ENCODE data around the gene NEUROD1. TPM values are rescaled to one million over a fixed set of nuclear protein-coding genes. Genes with fewer than 3 reads are reported as not detected.

NEUROD1 gene
- total RNA-seq, 2 donors from 2014 or later = not detected

DNA sequence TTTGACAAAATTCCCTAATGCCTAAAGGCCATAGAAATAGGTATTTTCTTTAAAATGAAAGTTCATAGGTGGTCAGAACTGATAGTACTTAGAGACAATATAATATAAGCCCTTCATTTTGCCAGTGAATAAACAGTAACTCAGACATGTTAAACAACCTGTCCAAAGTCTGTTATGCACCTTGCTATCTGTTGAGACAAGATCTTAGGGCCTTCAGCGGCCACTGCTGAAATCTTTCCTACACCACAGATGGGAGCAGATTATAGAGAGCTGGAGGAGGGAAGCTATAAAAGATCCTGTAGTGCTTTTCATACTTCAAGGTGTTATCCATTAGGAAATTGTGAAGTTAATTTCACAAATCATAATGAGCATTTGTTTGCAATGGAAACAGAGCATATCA is 37.2 kb downstream of the NEUROD1 start:
- ATAC-seq (no peak), DNase-seq (ENCODE audit: low spot score) (no peak)
- H3K4me3 Mint-ChIP-seq = no peak overlapping the region
- no peaks in the 10 kb centered on the region for H3K36me3 Mint-ChIP-seq
- no peaks in the 10 kb centered on the region for H3K9me3 Mint-ChIP-seq
- H3K27me3 Mint-ChIP-seq = peaks cover 29 to 48% of the 10 kb centered on the region in 2 donors
- H3K27ac Mint-ChIP-seq = no peak overlapping the region
- no peaks in the 10 kb centered on the region for H3K4me1 Mint-ChIP-seq (ENCODE audit: low read depth in 2 of 2)

DNA sequence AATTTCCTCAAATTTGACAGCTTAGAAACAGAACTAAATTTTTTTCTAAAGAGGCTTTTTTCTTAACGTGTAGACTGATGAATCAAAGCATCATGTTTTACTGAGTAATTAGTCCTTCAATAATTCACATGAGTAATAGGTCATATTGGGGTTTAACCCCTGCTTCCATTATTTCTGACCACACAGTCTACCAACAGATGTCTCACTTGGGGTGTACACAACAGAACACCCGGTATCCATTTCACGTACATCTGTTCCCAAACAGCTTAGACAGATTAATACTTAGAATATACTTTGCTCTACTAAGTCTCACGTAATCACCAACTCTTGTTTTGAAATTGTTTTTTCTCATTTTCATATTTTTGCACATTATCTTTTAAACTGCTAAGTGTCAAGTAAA is 38.2 kb downstream of the NEUROD1 start:
- H3K36me3 Mint-ChIP-seq = no peaks in the 10 kb centered on the region
- no peak overlapping the region for H3K4me3 Mint-ChIP-seq
- ATAC-seq (no peak), DNase-seq (ENCODE audit: low spot score) (no peak)
- no peak overlapping the region for H3K27ac Mint-ChIP-seq
- no peaks in the 10 kb centered on the region for H3K4me1 Mint-ChIP-seq (ENCODE audit: low read depth in 2 of 2)
- no peaks in the 10 kb centered on the region for H3K9me3 Mint-ChIP-seq
- peaks cover 26 to 37% of the 10 kb centered on the region in 2 donors for H3K27me3 Mint-ChIP-seq

DNA sequence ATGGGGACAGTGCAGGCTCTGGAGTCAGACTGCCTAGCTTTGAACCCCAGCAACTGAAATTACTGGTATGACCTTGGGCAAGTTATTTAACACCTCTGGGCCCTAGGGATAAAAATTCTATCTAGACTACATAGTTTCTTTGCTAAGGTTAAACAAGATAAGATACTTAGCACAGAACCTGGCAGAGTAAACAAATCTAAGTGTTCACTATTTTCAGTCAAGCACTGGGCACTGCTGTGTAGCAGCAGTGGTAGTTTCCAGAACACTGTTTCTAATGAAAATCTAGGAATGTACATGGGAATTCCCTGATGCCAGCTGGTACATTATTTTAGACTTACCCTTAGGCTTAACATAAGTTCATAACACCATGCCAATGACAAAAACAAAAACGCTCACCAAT is 40.6 kb downstream of the NEUROD1 start:
- Mint-ChIP-seq H3K4me1 (ENCODE audit: low read depth in 2 of 2) (no peaks in the 10 kb centered on the region), H3K36me3 (no peaks in the 10 kb centered on the region), H3K4me3 (no peak overlapping the region), H3K9me3 (no peaks in the 10 kb centered on the region), H3K27me3 (peaks cover 15 to 29% of the 10 kb centered on the region in 2 donors), H3K27ac (no peak overlapping the region)
- no peak for DNase-seq (ENCODE audit: low spot score)
- no peak for ATAC-seq

DNA sequence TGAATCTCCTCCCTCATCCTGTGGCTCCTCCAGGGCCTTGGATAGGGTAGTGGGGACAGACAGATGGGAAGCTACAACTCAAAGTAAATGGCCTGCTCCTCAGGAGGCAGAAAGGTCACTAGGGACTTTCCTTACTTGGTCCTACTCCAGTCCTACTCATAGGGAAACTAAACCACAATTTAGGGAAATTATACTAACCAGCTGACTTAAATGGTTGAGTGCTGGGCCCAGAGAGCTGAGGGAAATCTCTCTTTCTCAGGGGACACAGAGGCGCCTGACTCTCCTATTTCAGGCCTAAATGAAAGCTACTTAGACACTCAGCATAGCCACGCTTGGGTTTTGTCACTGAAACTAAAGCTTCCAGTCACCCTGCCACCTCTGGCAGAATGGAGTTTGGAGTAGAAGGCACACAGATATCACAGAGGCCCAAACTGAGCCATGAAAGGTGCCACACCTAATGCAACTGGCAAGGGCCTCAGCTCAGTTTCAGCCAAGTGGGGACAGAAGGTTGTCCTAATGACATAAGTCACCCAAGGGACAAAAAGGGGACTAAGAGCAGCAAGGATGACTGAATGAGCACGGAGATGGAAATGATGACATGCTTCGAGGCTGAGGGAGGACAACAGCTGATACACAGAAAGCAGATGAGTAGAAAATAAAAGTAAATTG is 47.5 kb downstream of the NEUROD1 start:
- ATAC-seq (no peak), DNase-seq (ENCODE audit: low spot score) (no peak)
- no peaks in the 10 kb centered on the region for H3K4me1 Mint-ChIP-seq (ENCODE audit: low read depth in 2 of 2)
- H3K27ac Mint-ChIP-seq = no peak overlapping the region
- H3K27me3 Mint-ChIP-seq = peaks cover 14 to 27% of the 10 kb centered on the region in 2 donors
- H3K9me3 Mint-ChIP-seq = no peaks in the 10 kb centered on the region
- no peak overlapping the region for H3K4me3 Mint-ChIP-seq
- no peaks in the 10 kb centered on the region for H3K36me3 Mint-ChIP-seq

DNA sequence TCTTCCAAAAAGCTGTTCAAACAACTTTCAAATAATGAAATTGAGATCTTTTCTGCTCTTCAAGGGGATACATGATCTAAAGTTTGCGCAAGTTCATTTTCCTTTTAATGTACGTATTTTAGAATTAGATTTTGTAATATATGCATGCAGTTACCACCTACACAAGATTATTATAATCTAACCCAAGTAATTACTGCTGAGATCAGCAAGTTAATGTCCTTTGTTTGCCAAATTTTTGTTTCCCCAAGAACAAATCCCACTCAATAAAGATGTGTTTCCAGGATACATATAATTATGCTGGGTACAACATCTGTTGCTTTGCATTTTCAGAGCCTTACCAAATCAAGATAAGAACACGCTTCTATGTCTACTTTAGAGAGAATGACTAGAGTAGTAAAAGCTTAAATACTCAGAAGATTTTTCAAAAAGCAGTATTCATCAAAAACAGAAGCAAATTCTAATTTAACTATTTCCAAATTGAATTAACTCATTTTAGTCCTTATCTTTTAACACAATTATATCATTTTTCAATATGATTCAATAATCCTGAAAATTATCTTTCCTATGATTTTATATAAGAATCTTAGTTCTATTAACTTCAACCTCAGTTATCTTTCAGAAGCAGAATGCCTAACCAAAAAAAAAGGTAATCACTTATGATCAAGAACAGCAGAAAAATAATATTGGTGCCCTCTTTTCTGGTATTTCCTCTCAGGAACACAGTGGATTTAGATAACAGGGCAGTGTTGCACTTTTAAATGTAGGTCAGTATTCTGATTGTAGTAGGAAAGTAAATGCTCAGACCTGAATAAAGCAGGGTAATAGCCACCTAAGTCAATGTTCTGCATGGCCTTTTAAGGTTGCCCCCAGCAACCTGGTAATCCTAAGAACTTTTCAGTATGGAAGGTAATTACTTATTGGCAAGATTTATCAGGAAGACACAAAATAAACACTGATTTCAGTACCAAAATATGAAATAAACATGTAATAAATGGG is 51.4 kb downstream of the NEUROD1 start:
- DNase-seq (ENCODE audit: low spot score) = no peak
- no peaks in the 10 kb centered on the region for H3K9me3 Mint-ChIP-seq
- no peaks in the 10 kb centered on the region for H3K36me3 Mint-ChIP-seq
- H3K27ac Mint-ChIP-seq = no peak overlapping the region
- peaks cover 23 to 44% of the 10 kb centered on the region in 2 donors for H3K27me3 Mint-ChIP-seq
- no peak for ATAC-seq
- no peak overlapping the region for H3K4me3 Mint-ChIP-seq
- no peaks in the 10 kb centered on the region for H3K4me1 Mint-ChIP-seq (ENCODE audit: low read depth in 2 of 2)

DNA sequence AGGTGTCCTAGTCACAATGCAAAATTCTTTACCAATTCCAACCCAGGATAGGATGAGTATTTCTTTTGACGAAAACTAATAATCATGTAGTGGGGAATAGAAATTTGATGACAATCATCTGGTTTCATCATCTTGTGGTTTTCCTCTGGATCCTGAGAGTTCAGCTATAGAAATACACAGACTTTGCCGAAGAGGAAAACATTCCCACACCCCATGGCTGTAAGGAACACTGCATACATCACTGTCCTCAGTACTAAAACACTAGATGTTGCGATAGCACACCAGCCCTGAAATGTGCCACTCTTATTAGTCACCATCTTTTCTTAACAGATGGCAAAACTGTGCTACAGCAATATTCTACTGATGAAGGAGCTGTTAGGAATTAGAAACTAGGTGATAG is 52.8 kb downstream of the NEUROD1 start:
- H3K9me3 Mint-ChIP-seq = no peaks in the 10 kb centered on the region
- no peak for DNase-seq (ENCODE audit: low spot score)
- ATAC-seq = no peak
- H3K4me1 Mint-ChIP-seq (ENCODE audit: low read depth in 2 of 2) = no peaks in the 10 kb centered on the region
- H3K27me3 Mint-ChIP-seq = peaks cover 21 to 41% of the 10 kb centered on the region in 2 donors
- no peaks in the 10 kb centered on the region for H3K36me3 Mint-ChIP-seq
- H3K4me3 Mint-ChIP-seq = no peak overlapping the region
- H3K27ac Mint-ChIP-seq = no peak overlapping the region

DNA sequence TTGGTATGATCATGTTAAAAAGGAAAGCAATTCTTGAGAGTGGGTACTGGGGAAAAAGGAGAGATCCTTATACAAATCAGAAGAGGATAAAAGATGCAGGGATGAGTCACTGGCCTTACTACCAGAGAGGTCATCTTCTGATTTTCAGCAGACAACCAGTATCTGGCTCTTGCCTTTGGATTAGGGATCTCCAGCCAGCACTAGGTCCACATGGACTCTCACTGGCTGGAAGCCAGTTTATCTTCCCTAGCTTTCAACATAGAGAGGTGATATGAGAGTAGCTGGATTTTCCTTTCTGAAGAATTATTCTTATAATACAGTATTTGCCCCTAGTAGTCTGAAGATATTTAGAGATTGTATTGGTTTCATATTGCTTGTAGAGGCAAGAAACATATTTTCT is 53.6 kb downstream of the NEUROD1 start:
- H3K27me3 Mint-ChIP-seq = peaks cover 21 to 41% of the 10 kb centered on the region in 2 donors
- H3K27ac Mint-ChIP-seq = no peak overlapping the region
- no peak overlapping the region for H3K4me3 Mint-ChIP-seq
- DNase-seq (ENCODE audit: low spot score) (no peak), ATAC-seq (peak in 1 of 2 donors; percentile 24)
- no peaks in the 10 kb centered on the region for H3K4me1 Mint-ChIP-seq (ENCODE audit: low read depth in 2 of 2)
- no peaks in the 10 kb centered on the region for H3K36me3 Mint-ChIP-seq
- H3K9me3 Mint-ChIP-seq = no peaks in the 10 kb centered on the region

Other genes starting within 250 kb of the NEUROD1 start
- gene ITGA4, start 223.1 kb downstream of the NEUROD1 start, total RNA-seq = 100 to 1,000 TPM in 1 of 2 donors, 10 to 100 TPM in 1; 52.1 to 147 TPM
- gene CERKL, start 23.4 kb downstream of the NEUROD1 start, total RNA-seq = not detected
- gene ITPRID2, start 211.2 kb upstream of the NEUROD1 start, total RNA-seq = 10 to 100 TPM; 53.4 to 79.7 TPM